DMS53 treated with DMSO at 0.1 percent for 48 hours (cell line): ENCODE measurements around the gene CD28.

Source experiments
- DNase-seq: peaks from one replicate; lab custom pipeline; 2025; ENCODE audit not compliant: unreplicated experiment; lab: John Stamatoyannopoulos, UW

CD28 gene

DNA sequence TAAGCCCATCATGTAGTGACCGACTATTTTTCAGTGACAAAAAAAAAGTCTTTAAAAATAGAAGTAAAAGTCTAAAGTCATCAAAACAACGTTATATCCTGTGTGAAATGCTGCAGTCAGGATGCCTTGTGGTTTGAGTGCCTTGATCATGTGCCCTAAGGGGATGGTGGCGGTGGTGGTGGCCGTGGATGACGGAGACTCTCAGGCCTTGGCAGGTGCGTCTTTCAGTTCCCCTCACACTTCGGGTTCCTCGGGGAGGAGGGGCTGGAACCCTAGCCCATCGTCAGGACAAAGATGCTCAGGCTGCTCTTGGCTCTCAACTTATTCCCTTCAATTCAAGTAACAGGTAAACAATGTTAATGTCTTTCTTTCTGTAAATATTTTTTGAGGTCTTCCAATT, at the start of gene CD28:
TSS of gene CD28 (plus strand) at position 237 of the 400 bp plus-strand sequence. CDS start at position 295, 58 bp downstream.
- no peak for DNase-seq

DNA sequence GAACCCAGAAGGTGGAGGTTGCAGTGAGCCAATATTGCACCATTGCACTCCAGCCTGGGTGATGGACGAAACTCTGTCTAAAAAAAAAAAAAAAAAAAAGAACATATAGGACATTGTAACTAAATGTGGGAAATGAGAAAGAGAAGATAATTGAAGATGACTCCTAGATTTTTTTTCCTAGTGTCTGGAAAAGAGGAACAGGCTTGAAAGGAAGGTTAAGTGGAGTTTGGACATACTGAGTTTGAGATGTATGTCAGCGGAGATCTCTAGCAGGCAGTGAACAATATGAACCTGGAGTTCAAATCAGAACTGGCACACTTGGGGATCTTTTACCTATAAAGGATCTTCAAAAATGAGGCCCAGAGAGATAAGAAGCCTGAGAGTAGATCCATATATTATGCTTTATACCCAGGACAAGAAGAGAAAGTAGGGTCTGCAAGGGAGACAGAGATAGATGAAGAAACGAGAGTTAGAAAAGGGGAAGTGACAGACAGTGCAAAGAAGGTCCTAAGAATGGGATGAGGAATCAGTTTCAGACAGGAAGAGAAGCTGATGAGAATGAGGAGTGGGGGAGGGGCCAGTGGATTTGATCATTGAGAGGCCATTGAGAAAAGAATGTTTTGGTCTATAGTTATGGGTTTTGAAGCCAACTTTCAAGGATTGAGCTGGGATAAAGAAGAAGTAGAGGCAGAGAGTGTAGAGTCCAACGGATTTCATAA, 46.9 kb upstream of the CD28 start:
- DNase-seq, result no peak

- DNase-seq, result no peak
Measured at GRCh38 chr2:203660465-203660864, 46.0 kb upstream of the CD28 start.

DNA sequence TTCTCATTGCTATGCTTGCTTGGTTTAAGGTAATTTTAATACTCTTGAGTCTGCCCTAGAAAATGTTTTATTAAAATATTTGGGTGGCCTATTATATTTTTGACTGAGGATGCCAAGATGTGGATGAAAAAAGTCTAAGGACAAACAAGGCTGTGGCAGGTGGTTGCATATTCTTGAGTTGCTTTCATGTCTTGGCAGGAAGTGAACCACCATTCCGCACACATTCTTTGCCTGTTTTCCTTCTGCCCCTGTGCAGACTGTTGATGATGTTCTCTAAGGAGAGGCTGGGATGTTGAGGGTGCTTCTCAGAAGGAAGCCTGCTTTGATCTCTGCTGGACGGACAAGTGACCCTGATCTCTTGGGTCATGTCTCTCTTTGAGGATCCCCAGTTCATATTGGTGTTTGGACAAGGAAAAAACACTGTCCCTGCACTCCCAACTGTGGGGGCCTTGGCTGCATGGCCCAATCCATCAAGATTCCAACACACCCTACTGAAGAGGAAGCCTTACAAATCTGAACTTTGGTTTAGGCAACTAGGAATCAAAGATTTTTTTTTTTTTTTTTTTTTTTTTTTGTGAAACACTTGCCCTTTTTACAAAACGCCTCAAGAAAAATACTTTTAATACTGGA, 45.0 kb upstream of the CD28 start:
- no peak for DNase-seq

DNA sequence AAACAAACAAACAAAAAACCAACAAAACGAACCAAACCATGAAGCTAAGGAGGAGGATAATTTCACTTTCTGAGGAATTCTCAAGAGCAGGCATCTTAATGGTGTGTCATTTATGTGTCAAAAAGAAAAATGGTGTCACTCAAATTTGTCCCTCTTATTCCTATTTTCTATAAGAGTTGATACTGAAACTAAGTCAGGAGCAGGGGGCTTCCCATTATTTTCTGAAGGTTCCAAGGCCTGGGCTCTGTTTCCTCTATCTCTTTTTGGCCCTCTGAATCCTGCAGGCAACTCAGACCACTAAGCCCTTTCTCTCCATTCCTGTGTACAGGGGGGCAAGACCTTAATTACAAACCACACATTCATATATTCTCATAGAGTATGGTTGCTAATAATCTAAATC, 44.0 kb upstream of the CD28 start:
- DNase-seq, result no peak

DNA sequence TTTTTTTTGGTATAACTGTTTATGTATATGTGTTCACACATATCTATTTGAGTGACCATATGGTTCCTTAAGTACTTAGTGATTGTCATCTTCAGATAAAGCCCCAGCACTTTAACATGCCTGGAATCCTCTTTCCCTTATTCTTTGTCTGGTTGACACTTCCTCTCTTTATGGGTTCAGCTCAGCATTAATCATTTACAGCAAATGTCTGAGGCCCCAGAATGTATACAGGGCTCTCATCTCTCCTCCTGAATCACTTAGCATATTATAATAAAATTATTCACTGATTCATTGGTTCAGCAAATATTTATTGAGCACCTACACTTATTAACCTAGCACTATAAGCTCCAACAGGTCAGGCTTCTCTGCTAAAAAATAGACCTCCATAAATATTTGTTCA, 43.5 kb upstream of the CD28 start:
- peak; percentile 39 for DNase-seq

GRCh38 chr2:203664029-203664755, 42.2 kb upstream of the CD28 start:
- DNase-seq, result no peak

- no peak for DNase-seq
Measured at GRCh38 chr2:203667838-203668237, 38.6 kb upstream of the CD28 start.

DNA sequence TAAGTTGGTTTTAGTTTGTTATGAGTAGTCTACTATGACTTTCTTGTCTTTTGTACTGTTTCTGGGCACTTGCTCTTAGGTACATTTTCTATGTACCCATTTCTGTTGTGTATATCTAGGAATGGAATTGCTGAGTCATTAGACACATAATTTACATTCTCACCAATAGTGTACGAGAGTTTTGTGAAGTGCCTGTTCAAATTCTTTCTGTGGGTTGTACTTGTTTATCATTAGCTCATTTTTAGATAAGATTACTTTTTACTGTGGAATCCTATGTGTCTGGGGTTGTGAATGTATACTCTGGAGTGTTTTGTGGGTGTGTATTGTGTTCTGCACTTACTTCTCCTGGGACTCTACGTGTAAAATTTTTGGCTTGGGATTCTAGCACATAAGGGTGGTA, 36.6 kb upstream of the CD28 start:
- DNase-seq, result no peak

DNA sequence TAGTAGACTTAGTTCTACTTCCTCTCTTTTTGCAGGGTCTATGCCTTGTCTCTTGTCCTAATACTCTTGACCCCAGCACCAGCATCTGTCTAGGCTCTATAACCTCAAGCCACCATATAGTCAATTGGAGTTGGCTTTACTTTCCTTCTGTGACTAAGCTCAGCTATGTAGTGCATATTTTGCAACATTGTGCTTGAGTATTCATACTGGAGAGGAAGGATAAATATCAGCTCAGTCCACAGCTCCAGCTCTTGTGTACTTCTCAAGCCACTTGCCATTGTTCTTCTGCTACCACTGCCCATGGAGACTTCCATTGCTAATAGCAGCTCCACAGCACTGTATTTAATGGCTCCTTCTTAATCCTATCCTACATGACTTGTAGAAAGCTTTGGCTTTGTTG, 35.5 kb upstream of the CD28 start:
- DNase-seq, result no peak

GRCh38 chr2:203671876-203672275, 34.6 kb upstream of the CD28 start:
- DNase-seq, result no peak

DNA sequence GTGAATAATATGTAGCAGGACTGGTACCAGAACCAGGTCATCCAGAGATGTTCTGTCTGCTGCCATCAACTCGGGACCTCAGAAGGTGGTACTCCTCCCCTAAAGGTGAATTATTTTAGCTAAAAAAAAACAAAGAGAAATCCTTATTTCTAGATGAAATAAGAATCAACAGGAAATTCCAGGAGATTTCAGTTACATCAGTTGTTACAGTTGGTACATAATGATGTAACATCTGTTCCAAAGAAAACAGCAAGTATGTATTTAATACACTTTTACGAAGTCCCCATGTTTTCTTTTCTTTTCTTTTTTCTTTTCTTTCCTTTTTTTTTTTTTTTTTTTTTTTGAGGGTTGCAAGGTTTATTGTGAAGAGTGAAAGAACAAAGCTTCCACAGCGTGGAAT, 33.6 kb upstream of the CD28 start:
- no peak for DNase-seq

GRCh38 chr2:203673933-203674332, 32.5 kb upstream of the CD28 start:
- DNase-seq, result no peak

DNA sequence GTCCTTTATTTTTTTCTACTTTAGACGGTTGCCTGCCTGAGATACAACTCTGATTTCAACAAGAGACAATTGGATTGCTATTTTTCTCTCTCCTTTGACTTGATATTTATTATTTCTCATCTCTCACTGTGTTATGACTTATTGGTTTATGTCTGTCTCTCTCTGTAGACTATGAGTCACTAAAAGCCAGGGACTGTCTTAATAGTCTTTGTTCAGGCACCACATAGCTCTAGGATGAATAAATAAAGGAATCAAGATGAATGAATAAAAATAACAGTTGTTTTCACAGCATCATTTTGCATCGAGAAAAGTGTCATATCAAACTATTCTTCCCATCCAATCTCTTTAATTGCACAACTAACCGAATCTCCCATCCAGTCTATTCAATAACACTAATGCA, 31.4 kb upstream of the CD28 start:
- DNase-seq, result no peak

- no peak for DNase-seq
Measured at GRCh38 chr2:203678971-203679370, 27.5 kb upstream of the CD28 start.

GRCh38 chr2:203679401-203679800, 27.0 kb upstream of the CD28 start:
- no peak for DNase-seq

DNA sequence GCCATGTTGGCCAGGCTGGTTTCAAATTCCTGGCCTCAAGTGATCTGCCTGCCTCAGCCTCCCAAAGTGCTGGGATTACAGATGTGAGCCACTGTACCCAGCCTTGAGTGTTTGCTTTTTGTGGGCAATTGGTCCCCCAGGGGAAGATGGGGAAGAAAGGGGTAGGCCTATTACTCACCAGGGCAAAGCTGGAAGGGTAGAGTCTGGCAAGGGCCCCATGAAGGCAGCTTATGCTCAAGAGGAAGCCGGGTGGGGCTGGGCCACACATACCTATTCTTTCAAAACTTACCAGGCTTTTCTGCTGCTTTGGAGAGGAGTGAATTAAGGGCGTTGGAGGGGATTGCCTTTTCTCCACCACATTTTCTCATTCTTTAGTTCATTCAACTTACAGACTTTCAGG, 24.5 kb upstream of the CD28 start:
- DNase-seq, result no peak

DNA sequence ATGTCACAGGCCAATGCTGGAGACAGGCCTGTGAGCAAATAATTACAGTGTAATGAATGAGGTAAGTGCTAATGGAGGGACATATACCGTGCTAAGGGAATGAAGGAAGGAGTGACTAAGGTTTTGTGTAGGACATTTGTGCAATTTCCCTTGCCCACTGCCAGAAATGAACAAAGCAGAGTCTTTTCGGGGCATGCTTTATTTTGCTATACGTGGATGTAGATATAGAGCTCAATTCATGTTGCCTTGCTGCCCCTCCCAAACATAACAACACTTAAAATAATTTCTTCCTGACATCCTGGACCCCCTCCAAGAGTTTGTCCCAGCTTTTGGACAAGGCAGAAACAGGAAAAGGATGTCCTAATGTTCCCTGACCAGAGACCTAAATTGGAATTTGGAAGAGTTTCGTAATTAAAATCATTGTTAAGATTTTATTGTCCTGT, 23.7 kb upstream of the CD28 start:
- DNase-seq, result no peak

GRCh38 chr2:203683421-203683820, 23.0 kb upstream of the CD28 start:
- DNase-seq, result no peak

DNA sequence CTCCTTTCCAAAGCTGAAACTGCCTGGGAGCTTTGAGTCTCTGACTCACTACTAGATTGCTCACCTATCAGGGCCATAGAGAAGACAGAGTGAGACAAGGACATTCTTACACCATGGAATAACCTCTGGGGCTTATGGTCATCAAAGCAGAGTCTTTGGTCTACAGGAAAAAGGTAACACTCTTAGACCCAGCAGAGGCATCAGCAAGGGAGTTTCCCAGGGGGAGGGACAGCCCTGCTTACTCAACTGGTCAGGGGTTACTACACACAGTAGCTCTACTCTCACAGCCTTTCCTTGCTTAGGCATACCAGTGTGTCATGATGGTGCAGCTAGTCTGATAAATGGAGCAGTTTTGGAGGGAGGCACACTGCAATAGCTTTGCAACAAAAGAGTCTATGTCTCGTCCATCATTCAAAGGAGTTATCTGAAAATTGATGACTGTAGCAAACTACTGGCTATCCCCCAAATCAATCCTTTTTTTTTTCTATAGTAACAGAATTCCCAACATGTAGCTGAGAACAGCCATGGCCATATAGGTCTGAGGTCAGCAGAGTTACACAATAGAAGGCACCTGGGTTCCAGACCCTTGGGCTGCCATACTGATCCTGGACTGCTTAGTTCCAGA, 22.4 kb upstream of the CD28 start:
- DNase-seq, result no peak

DNA sequence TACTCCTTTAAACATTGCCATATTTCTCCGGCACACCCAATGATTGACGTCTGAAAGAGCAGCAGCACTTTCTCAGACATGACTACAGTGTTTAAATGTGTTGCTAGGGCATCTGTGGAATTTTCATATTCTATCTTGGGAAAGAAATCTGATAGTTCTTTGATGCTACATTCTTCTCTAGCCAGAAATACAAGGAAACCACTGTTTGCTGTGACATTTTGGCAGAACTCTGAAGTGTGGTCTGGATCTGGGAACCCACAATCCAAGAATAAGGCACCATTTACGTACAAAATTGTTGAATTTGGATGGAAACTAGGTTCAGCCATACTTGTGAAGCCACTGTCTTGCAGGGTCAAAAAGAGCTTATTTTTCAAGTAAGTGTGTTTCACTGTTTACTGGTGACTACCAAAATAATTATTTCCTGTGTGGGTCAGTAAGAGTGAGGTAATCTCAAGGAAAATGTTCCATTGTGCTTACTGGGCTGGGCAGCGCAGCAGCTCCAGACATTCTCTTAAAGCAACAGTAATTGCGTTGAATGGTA, 21.3 kb upstream of the CD28 start:
- DNase-seq, result no peak
